GM13977 (cell line): ENCODE data around the gene KBTBD7.
"Not testable (repeated sequence)": the region's sequence is repeated elsewhere in the genome, so short reads cannot be mapped to it uniquely, and the experiment has no call there.

ENCODE experiments used
- DNase-seq: peaks from one replicate; pipeline ENCODE4 v3.0.0; 2012; ENCODE audit warnings: low spot score
- in situ Hi-C: fragments of 300-500 bp; cut with MboI; formaldehyde crosslinking; loops from one replicate; pipeline ENCODE4 v1.12.0; 2022; ENCODE audit warnings: low sequenced_read_pairs, low pct_unique_long_range_greater_than_20kb, mixed read lengths, inconsistent platforms; ENCODE audit not compliant: unreplicated experiment
- TF ChIP-seq, protein P1 (sequence below): IDR thresholded peaks from 2 replicates; pipeline ENCODE4 v1.5.1; 2012; ENCODE audit warnings: mild to moderate bottlenecking, control low read depth; ENCODE audit not compliant: insufficient read depth; ENCODE audit errors: extremely low read depth, missing control alignments

KBTBD7 gene

DNA sequence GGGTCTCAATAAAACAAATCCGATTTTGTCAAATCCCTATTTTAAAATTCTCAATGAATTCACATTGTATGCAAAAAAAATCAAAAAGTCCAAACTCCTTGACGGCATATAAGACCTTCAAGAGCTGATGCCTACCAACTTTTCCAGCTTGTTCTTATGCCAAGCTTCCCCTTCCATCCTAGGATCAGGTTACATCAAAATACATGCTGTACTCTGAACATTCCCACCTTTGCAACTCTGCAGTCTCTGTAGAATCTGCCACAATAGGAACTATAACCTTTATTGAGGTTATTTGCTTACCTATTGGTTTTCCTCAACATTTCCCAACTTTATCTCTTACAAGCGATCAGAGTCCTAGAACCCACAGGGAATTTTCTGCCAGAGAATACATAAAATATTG lies 7.9 kb downstream of the KBTBD7 start:
- DNase-seq: no peak
- in situ Hi-C loops: no loop called here
- TF ChIP-seq, protein P1, sequence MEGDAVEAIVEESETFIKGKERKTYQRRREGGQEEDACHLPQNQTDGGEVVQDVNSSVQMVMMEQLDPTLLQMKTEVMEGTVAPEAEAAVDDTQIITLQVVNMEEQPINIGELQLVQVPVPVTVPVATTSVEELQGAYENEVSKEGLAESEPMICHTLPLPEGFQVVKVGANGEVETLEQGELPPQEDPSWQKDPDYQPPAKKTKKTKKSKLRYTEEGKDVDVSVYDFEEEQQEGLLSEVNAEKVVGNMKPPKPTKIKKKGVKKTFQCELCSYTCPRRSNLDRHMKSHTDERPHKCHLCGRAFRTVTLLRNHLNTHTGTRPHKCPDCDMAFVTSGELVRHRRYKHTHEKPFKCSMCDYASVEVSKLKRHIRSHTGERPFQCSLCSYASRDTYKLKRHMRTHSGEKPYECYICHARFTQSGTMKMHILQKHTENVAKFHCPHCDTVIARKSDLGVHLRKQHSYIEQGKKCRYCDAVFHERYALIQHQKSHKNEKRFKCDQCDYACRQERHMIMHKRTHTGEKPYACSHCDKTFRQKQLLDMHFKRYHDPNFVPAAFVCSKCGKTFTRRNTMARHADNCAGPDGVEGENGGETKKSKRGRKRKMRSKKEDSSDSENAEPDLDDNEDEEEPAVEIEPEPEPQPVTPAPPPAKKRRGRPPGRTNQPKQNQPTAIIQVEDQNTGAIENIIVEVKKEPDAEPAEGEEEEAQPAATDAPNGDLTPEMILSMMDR: no peak

DNA sequence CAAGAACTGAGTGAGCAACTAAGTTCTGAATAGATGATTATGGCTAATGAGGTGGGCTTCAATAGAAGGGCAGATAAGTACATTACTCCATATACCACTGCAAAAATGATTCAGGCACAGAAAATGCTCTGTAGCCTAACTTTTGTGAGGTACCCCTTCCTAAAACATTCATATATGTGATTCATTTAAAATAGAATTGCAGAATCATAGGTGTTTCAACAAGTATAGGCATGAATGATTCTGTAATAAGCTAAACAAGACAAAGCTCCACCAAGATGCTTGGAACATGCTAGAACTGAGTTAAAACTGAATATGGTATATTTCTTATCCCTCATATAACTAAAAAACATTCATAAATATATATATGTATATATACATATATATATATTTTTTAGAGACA lies 12.1 kb downstream of the KBTBD7 start:
- TF ChIP-seq, protein P1: no peak
- DNase-seq: no peak
- in situ Hi-C loops: no loop called here

DNA sequence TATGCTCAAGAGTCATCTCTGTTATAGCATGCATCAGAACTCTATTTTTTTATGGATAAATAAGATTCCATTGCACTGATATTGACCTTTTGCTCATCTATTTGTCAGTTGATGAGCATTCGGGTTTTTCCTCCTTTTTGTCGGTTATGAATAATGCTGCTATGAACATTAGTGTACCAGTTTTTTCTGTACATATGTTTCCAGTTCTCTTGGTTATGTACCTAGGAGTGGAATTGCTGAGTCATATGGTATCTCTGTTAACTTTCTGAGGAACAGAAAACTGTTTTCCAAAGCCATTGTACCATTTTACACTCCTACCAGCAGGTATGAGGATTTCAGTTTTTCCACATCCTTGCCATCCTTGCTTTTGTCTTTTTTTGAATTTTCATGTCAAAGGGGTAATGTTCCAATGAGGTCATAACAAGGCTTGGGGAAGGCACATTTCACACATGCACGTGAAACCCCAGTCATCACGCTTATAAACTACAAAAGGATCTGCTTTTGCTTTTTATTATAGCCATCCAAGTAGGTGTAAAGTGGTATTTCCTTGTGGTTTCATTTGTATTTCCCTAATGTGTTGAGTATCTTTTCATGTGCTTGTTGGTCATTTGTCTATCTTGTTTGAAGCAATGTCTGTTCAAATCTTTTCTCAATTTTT lies 14.6 kb downstream of the KBTBD7 start:
- no peak for DNase-seq
- in situ Hi-C loops: no loop called here
- TF ChIP-seq, protein P1: no peak

DNA sequence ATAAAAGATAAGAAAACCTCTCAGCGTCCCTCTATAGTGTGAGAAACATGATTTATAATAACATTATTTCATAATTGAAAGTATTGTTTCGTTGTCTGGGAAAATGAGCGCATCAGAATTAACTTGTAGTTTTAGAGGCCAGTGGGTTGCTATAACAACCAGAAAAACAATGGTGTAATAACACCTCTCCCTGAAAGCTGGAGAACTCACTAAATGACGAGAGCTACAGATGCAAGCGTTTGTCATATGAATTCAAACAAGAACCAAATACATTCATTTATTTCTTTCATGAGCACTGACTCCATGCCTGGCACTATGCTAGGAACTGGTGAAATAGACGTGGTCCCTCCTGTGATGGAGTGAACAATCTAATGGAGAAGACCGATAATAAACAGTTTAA lies 16.3 kb downstream of the KBTBD7 start:
- TF ChIP-seq, protein P1: no peak
- no peak for DNase-seq
- in situ Hi-C loops: no loop called here

DNA sequence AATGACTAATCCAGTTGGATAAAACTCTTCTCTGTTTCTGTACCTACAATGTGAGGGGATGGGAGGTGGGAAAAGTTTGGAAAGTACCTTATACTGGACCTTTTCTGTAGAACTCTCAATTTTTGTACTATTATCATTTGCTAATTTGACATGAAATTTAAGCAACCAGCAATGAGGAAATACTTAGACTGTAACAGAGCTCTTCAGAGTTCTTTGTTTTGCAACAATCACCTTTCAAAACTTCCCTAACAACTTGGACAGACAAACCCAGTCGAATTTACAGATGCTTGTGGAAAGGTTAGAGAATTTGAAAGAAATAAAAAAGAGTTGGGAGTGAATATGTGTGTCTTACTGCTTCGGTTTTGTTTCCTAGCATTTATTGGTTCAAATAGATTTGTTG lies 16.8 kb downstream of the KBTBD7 start:
- DNase-seq: no peak

DNA sequence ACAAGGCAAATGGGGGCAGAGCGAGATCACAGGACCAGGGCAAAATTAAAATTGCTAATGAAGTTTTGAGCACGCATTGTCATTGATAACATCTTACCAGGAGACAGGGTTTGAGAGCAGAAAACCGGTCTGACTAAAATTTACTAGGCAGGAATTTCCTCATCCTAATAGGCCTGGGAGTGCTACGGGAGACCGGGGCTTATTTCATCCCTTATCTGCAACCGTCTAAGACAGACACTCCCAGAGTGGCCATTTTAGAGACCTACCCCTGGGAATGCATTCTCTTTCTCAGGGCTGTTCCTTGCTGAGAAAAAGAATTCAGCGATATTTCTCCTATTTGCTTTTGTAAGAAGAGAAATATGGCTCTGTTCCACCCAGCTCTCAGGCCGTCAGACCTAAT lies 18.8 kb downstream of the KBTBD7 start:
- DNase-seq, in situ Hi-C loops: not testable (repeated sequence)

More for the DNA sequence above, 16.8 kb downstream of the KBTBD7 start:
- TF ChIP-seq, protein P1: no peak
- in situ Hi-C loops: no loop called here

DNA sequence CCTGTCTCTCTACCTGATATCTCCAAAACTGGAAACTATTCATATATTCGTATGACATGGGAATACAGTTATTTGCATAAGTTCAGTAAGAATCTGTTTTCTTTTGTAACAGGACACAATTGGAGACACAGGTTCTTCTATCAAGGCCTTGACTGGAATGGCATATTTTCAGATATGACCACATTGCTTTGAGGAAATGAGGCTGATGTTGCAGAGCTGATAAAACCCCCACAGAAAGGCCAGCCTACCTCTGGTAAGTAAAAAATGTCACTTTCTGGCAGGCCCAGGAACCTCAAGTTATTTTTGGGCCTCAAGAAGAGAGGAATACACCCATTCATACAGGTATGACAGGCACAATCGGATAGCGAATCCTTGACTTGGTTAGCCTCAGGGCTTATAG lies 32.2 kb downstream of the KBTBD7 start:
- in situ Hi-C loops: no loop called here
- TF ChIP-seq, protein P1: no peak
- no peak for DNase-seq
